Glomerular visceral epithelial cell (primary cell): ENCODE results near the gene APOL4.
"Not testable (repeated sequence)": the region's sequence is repeated elsewhere in the genome, so short reads cannot be mapped to it uniquely, and the experiment has no call there.

Experiments used
- DNase-seq: peaks from one replicate; pipeline ENCODE4 v3.0.0-alpha.2; 2016; ENCODE audit errors: extremely low spot score

Gene APOL4

GRCh38 chr22:36208162-36208765 lies 6.7 kb upstream of the APOL4 start:
- no peak for DNase-seq

- DNase-seq = no peak
These were observed 4.6 kb upstream of the APOL4 start for GRCh38 chr22:36206255-36206654.

GRCh38 chr22:36205573-36205972 lies 4.0 kb upstream of the APOL4 start:
- DNase-seq = not testable (repeated sequence)

- no peak for DNase-seq
These were observed 3.0 kb upstream of the APOL4 start for GRCh38 chr22:36204632-36205015.

- no peak for DNase-seq
These were observed 2.5 kb upstream of the APOL4 start for GRCh38 chr22:36204001-36204631.

- not testable (repeated sequence) for DNase-seq
These were observed 1.8 kb upstream of the APOL4 start for GRCh38 chr22:36203441-36203840.

- DNase-seq = not testable (repeated sequence)
These were observed 1.3 kb upstream of the APOL4 start for GRCh38 chr22:36202906-36203305.

GRCh38 chr22:36201025-36201424 lies 584 bp downstream of the APOL4 start:
- DNase-seq = not testable (repeated sequence)

GRCh38 chr22:36199001-36199551 lies 2.5 kb downstream of the APOL4 start:
- DNase-seq = no peak

- no peak for DNase-seq
These were observed 3.1 kb downstream of the APOL4 start for GRCh38 chr22:36198536-36198935.

- DNase-seq = no peak
These were observed 4.0 kb downstream of the APOL4 start for GRCh38 chr22:36197514-36198146.

- DNase-seq = no peak
These were observed 4.6 kb downstream of the APOL4 start for GRCh38 chr22:36197065-36197440.

GRCh38 chr22:36196254-36197064 lies 5.2 kb downstream of the APOL4 start:
- no peak for DNase-seq

GRCh38 chr22:36194971-36195370 lies 6.6 kb downstream of the APOL4 start:
- peak; percentile 65 for DNase-seq

GRCh38 chr22:36194385-36194784 lies 7.2 kb downstream of the APOL4 start:
- no peak for DNase-seq

- DNase-seq = no peak
These were observed 8.0 kb downstream of the APOL4 start for GRCh38 chr22:36193577-36193976.

- DNase-seq = no peak
These were observed 8.4 kb downstream of the APOL4 start for GRCh38 chr22:36193171-36193570.

- DNase-seq = no peak
These were observed 9.1 kb downstream of the APOL4 start for GRCh38 chr22:36192542-36192941.

GRCh38 chr22:36191106-36191836 lies 10.3 kb downstream of the APOL4 start:
- DNase-seq = no peak

GRCh38 chr22:36187862-36188261 lies 13.7 kb downstream of the APOL4 start:
- not testable (repeated sequence) for DNase-seq

GRCh38 chr22:36185828-36186624 lies 15.6 kb downstream of the APOL4 start:
- DNase-seq = no peak
